ENCODE results near the gene ZNF689.
"Not testable (repeated sequence)": the region's sequence is repeated elsewhere in the genome, so short reads cannot be mapped to it uniquely, and the experiment has no call there.

Gene ZNF689

GRCh38 chr16:30633526-30633925 is 23.3 kb upstream of the ZNF689 start:
- DNase-seq, result no peak

DNA sequence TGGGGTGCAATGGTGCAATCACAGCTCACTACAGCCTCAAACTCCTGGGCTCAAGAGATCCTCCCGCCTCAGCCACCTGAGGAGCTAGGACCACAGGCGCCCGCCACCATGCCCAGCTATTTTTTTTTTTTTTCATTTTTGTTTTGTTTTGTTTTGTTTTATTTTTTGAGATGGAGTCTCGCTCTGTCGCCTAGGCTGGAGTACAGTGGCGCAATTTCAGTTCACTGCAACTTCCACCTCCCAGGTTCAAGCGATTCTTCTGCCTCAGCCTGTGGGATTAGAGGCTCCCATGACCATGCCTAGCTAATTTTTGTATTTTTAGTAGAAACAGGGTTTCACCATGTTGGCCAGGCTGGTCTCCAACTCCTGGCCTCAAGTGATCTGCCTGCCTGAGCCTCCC is 22.3 kb upstream of the ZNF689 start:
- DNase-seq, result not testable (repeated sequence)

DNA sequence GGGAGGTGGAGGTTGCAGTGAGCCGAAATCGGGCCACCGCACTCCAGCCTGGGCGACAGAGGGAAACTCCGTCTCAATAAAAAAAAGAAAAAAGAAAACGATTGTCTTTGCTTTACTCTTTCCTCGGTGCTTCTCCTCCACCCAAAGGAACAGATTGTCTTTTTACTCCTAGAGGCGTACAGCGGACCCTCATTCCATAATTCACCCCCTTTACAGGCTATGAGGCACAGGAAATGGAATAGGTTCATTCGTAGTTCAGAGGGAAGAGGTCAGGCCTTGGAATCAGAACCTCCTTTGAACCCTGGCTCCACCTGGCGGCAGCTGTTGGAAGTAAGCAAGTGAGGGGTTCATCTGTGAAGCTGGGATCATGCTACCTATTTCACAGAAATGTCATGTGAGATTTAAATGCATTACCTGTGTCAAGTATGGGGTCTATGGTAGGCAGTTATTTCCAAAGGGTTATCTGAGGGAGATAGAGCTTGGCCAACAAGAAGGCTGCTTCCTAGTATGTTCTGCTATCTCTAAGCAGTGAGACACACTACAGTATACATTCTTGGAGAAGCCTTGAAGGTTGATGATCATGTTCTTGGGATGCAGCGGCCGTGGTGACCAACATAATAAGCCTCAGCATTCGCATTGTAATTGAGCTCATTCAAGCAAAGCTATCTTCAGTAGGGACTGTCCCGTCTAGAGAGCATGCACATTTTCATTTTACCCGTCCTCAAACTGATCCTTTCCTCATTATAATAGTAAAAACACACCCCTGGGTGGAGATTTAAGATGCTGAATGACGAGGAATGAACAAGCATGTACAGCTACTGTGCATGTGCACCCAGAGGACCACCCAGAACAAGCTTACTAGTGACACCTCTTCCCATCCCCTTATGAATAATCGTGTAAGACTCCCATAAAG is 18.7 kb upstream of the ZNF689 start:
- peak; percentile 68 to 87 (median 80) for DNase-seq

DNA sequence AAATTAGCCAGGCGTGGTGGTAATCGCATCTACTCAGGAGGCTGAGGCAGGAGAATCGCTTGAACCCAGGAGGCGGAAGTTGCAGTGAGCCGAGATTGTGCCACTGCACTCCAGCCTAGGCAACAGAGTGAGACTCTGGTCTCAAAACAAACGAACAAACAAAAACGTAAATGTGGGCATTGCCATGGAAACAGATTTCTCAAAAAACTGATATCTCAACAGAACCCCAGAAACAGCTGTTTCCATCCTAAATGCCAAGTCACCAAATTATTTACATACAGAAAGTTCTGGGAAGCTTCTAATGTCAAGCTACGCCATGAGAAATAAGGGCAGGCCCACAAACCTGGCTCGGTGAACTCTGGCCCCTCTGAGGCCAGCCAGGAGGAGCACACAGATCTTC is 16.0 kb upstream of the ZNF689 start:
- no peak for DNase-seq

DNA sequence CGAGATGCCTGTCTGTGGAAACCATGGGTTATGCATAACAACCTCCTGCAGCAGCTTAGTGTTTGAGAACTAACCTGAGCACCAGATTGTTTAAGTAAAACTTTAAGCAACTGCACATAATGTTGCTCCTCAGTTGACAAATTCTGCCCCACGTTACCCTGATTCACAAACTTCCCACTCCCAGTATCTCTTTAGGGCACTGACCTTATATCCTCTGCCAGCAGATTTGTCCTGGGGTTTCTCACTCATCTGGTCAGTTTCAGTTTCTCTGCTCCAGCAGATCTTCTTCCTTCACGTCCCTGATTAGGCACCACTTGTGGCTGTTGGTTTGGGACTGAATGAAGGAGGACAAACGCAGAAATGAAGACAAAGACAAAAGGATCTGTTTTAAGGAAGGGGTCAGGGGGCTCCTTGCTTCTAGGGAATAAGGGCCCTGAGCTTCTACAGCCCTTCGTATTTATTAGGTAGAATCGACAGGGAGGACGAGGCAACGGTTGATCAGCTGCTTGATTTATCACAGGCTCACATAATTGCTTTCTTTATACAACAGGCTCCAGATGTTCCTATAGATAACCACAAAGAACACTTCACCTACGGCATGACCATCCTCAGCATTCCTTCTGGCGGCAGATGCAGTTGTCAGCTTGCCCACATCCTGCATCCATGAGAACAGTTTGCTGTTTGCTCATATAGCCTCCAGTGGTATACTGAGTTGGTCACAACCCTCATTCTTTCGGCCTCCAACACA is 13.5 kb upstream of the ZNF689 start:
- no peak for DNase-seq

GRCh38 chr16:30622455-30623032 is 12.4 kb upstream of the ZNF689 start:
- no peak for DNase-seq

DNA sequence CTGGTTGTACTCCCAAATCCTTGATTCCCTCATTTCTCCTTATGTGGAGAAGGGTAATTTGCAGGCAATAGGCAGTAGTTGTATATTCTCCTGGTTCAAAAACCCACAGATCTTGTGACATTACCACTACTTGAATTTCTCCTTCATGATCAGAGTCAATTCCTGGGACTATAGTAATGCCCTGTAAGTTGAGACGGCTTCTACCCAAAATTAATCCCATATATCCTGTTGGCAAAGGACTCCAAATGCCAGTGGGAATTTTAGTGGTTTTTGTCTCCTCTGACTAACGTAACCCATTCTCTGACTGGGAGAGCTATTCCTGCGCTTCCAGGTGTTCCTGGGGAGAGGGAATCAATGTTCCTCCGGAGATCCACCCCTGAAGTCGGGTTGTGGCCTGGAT is 11.6 kb upstream of the ZNF689 start:
- no peak for DNase-seq

- DNase-seq, result no peak
Observed at GRCh38 chr16:30620169-30620568, 10.0 kb upstream of the ZNF689 start.

- no peak for DNase-seq
Observed at GRCh38 chr16:30619638-30620037, 9.4 kb upstream of the ZNF689 start.

DNA sequence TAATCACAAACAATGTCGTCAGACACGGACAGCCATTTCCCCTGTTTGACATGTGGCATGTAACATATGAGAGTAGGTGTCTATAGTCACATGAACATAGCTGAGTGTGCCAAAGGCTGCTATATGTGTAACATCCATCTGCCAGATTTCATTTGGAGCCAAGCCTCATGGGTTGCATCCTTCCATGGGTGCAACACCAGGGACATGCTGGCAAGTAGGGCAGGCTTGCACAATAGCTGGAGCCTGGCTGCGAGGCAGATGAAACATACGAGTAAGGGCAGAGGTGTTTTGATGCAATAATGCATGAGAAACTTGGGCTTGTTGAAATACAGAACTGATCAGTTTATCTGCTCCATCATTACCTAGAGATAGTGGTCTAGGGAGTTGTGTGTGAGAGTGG is 9.0 kb upstream of the ZNF689 start:
- no peak for DNase-seq

GRCh38 chr16:30615358-30616091 is 5.3 kb upstream of the ZNF689 start:
- peak; percentile 19 to 55 (median 50) for DNase-seq

DNA sequence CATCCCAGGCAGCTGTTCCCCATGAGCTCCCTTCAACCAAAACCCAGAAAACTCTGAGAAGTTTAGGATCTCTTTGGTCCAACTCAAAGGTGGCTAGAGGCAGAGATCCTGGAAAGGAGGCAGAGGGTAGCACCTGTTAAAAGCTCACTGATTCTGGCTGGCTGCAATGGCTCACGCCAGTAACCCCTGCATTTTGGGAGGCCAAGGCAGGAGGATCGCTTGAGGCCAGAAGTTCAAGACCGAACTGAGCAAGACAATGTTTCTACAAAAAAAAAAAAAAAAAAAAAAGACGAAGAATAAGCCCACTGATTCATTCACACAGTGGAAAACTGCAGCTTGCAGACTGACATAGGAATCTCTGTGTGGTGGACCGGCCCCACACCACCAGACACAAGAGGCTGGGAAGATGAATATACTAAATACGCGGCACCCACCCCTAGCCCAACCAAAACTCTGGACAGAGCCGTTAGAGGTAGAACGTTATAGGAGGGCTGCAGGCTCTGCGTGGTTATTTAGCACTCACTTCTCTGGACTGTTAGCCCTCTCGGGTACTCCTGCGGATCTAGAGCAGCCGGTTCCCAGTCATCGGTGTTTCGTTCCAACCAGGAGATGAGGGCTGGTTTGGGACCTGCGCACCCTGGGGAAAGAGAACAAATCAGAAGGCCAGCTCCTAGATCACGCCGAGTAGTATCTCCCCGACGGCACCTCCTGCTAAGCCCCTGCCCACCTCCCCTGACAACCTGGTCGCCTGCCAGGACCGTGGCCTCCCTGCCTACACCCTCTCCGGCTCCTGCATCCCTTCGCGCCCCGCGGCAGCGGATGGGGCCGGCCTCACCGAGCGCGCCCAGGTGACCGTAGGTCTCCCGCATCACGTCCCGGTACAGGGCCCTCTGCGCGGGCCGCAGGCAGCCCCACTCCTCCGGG is 925 bp downstream of the ZNF689 start:
- DNase-seq, result peak in 2 of 6 experiments; percentile 10 to 38

- DNase-seq, result no peak
Observed at GRCh38 chr16:30606004-30606403, 4.2 kb downstream of the ZNF689 start.

DNA sequence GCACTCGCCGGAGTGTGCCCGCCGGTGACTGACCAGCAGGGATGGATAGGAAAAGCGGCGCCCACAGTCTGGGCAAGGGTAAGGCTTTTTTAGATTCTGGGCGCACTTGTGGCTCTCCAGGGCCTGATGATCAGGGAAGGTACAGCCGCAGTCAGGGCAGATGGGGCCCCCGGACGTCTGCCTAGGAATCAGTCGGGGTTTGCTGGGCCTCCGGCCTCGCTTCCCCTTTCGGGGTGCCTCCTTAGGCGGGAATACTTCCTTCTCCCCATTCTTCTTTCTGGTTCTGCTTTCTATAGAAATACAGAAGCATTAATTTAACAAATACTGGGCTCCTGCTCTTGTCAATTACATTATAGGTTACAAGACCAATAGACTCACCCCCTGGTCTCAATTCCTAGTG is 5.0 kb downstream of the ZNF689 start:
- DNase-seq, result no peak

- DNase-seq, result no peak
Observed at GRCh38 chr16:30604316-30604947, 5.8 kb downstream of the ZNF689 start.

GRCh38 chr16:30603945-30604315 is 6.3 kb downstream of the ZNF689 start:
- no peak for DNase-seq

GRCh38 chr16:30602616-30603277 is 7.4 kb downstream of the ZNF689 start:
- no peak for DNase-seq

GRCh38 chr16:30601966-30602365 is 8.2 kb downstream of the ZNF689 start:
- DNase-seq, result no peak

DNA sequence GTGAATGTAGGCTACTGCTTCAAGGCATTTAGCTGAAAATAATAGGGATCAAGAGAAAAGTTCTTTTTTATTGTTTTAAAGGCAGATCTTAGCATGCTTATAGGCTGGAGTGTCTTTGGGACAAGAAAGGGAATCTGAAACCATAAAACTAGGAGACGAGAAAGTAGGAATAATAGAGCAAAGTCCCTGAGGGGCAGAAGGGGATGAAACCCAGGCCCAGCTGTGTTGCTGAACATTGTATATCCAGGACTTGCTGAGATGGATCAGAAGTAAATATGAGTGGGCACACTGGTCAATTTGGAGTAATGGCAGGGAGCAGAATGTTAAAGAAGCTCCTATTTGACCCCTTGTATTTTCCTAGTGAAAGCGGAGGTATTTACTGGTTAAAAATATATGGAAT is 9.3 kb downstream of the ZNF689 start:
- no peak for DNase-seq

- DNase-seq, result no peak
Observed at GRCh38 chr16:30600215-30600614, 10.0 kb downstream of the ZNF689 start.

DNA sequence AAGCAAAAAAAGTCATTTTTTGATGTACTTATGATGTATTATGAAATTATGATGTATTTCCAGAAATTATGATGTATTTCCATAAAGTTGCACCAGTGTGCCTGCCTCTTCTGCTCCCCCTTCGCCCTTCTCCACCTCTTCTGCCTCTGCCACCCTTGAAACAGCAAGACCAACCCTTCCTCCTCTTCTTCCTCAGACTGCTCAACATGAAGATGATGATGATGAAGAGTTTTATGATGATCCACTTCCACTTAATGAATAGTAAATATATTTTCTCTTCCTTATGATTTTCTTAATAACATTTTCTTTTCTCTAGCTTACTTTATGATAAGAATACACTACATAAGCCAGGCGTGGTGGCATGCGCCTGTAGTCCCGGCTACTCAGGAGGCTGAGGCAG is 17.3 kb downstream of the ZNF689 start:
- DNase-seq, result no peak
